GM23248 (cell line): ENCODE data around the gene FURIN. TPM values are rescaled to one million over a fixed set of nuclear protein-coding genes. Genes with fewer than 3 reads are reported as not detected.

Experiments
- DNase-seq: peaks from one replicate; pipeline ENCODE4 v3.0.0-alpha.2; 2015
- H2AFZ ChIP-seq: fragments of 200-600 bp; sonication (generic); 2 replicates; pipeline ENCODE4 v1.6.1; 2016; ENCODE audit warnings: antibody characterized with exemption
- H3F3A ChIP-seq: fragments of 200-600 bp; sonication (generic); 2 replicates; pipeline ENCODE4 v1.6.1; 2016; ENCODE audit warnings: mild to moderate bottlenecking, antibody characterized with exemption, mixed run types; ENCODE audit not compliant: insufficient read depth
- H3K27ac ChIP-seq: fragments of 200-600 bp; sonication (generic); 2 replicates; pipeline ENCODE4 v1.5.1; 2016; ENCODE audit warnings: mild to moderate bottlenecking
- H3K27me3 ChIP-seq: fragments of 200-600 bp; sonication (generic); replicated peaks from 2 replicates; pipeline ENCODE4 v1.6.1; 2016; ENCODE audit warnings: mild to moderate bottlenecking; ENCODE audit not compliant: insufficient read depth
- H3K36me3 ChIP-seq: fragments of 200-600 bp; sonication (generic); 2 replicates; pipeline ENCODE4 v1.6.1; 2016; ENCODE audit warnings: low read depth, mild to moderate bottlenecking
- H3K4me1 ChIP-seq: fragments of 200-600 bp; sonication (generic); 2 replicates; pipeline ENCODE4 v1.6.1; 2016; ENCODE audit warnings: mild to moderate bottlenecking; ENCODE audit not compliant: insufficient read depth
- H3K4me2 ChIP-seq: fragments of 200-600 bp; sonication (generic); one replicate; pipeline ENCODE4 v1.6.1; 2016; ENCODE audit warnings: mild to moderate bottlenecking; ENCODE audit not compliant: unreplicated experiment
- H3K4me3 ChIP-seq: fragments of 200-600 bp; sonication (generic); 2 replicates; pipeline ENCODE4 v1.5.1; 2016; ENCODE audit warnings: mild to moderate bottlenecking
- H3K79me2 ChIP-seq: fragments of 200-600 bp; sonication (generic); 2 replicates; pipeline ENCODE4 v1.6.1; 2016; ENCODE audit warnings: mild to moderate bottlenecking; ENCODE audit not compliant: insufficient read depth
- H3K9ac ChIP-seq: fragments of 200-600 bp; sonication (generic); 2 replicates; pipeline ENCODE4 v1.6.1; 2016; ENCODE audit warnings: mild to moderate bottlenecking
- H3K9me2 ChIP-seq: fragments of 200-600 bp; sonication (generic); 2 replicates; pipeline ENCODE4 v1.6.1; 2016; ENCODE audit warnings: mixed run types, mild to moderate bottlenecking, moderate library complexity; ENCODE audit not compliant: insufficient read depth
- H3K9me3 ChIP-seq: fragments of 200-600 bp; sonication (generic); one replicate; pipeline ENCODE4 v1.6.1; 2017; ENCODE audit warnings: low read depth
- H4K20me1 ChIP-seq: fragments of 200-600 bp; sonication (generic); 2 replicates; pipeline ENCODE4 v1.6.0; 2016; ENCODE audit not compliant: insufficient read depth
- EZH2 ChIP-seq: fragments of 200-600 bp; sonication (generic); IDR thresholded peaks from 2 replicates; pipeline ENCODE4 v1.6.1; 2018; ENCODE audit warnings: antibody characterized with exemption, mild to moderate bottlenecking; ENCODE audit not compliant: insufficient read depth, poor library complexity, severe bottlenecking
- EZH2phosphoT487 ChIP-seq: fragments of 200-600 bp; sonication (generic); IDR thresholded peaks from 2 replicates; pipeline ENCODE4 v1.6.1; 2018; ENCODE audit warnings: antibody characterized with exemption, moderate library complexity, mild to moderate bottlenecking, low read depth; ENCODE audit not compliant: insufficient read depth
- WGBS, 2 experiments: methylation state at CpG; one replicate each; pipeline ENCODE4 v1.1.6; 2015 to 2017; ENCODE audit warnings: low lambda C conversion rate in 2 of 2, low coverage in 1 of 2; ENCODE audit errors: missing lambda C conversion rate in 2 of 2; 5-methylcytosine and 5-hydroxymethylcytosine counted together
- in situ Hi-C: fragments of 300-500 bp; cut with MboI; formaldehyde crosslinking; loops from 2 replicates; pipeline ENCODE4 v1.15.0; 2020
- polyA plus RNA-seq: library from polyadenylated mRNA; unstranded; fragments of >200 nt; fragmentation: Nextera tagmentation; extraction: Ambion mirVana; gene quantifications from 2 replicates; pipeline ENCODE4 v1.2.1, GENCODE V29; 2016
- total RNA-seq: library from RNA; depleted of rRNA; stranded (reverse); fragments of >200 nt; shearing (Covaris generic); gene quantifications from 2 replicates; pipeline ENCODE4 v1.2.3, GENCODE V29; 2014

Gene FURIN
- total and polyA plus RNA-seq, 2 experiments from 2014 or later, result 13.9 to 50.8 TPM

DNA sequence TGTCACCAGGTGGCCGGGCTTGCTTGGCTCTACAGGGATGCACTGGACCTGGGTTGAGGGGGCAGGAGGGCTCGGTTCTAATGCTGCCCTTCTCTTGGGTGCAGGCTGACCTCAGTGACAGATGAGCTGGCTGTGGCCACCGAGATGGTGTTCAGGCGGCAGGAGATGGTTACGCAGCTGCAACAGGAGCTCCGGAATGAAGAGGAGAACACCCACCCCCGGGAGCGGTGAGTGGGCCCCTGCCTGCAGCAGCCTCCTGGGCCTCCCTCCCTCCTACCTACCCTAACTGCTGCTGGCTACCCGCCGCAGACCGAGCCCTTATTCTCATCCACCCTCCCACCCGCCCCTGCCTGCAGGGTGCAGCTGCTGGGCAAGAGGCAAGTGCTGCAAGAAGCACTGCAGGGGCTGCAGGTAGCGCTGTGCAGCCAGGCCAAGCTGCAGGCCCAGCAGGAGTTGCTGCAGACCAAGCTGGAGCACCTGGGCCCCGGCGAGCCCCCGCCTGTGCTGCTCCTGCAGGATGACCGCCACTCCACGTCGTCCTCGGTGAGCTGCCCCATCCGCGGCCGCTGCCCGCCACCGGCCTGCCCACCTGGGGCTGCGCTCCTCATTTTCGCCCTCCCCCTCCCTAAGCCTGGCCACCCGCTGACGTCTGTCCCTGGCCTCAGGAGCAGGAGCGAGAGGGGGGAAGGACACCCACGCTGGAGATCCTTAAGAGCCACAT lies 21.5 kb downstream of the FURIN start:
- no peak overlapping the region for H3K4me2 ChIP-seq
- H3K27me3 ChIP-seq, result no peaks in the 10 kb centered on the region
- TF ChIP-seq EZH2phosphoT487 (no peak), EZH2 (no peak)
- no peaks in the 10 kb centered on the region for H3K79me2 ChIP-seq
- no peaks in the 10 kb centered on the region for H3K9me3 ChIP-seq
- H3F3A ChIP-seq, result 0 out of 2 replicates have a peak, but pooled peaks cover 6% of the 10 kb centered on the region
- no peaks in the 10 kb centered on the region for H3K4me1 ChIP-seq
- no peak overlapping the region for H3K9ac ChIP-seq
- in situ Hi-C loops, result loop anchor here (10.0 to 25.0 kb wide), 2 partner anchors 235 to 578 kb away; no protein-coding TSS in a partner anchor
- no peak overlapping the region for H3K4me3 ChIP-seq
- H3K27ac ChIP-seq, result no peak overlapping the region
- no peaks in the 10 kb centered on the region for H3K36me3 ChIP-seq
- DNase-seq, result no peak
- no peaks in the 10 kb centered on the region for H3K9me2 ChIP-seq
- H4K20me1 ChIP-seq, result no peaks in the 10 kb centered on the region
- H2AFZ ChIP-seq, result no peak overlapping the region
- 92 to 95% methylated on average over 28 to 31 of the region's 31 CpGs for WGBS, 2 experiments

DNA sequence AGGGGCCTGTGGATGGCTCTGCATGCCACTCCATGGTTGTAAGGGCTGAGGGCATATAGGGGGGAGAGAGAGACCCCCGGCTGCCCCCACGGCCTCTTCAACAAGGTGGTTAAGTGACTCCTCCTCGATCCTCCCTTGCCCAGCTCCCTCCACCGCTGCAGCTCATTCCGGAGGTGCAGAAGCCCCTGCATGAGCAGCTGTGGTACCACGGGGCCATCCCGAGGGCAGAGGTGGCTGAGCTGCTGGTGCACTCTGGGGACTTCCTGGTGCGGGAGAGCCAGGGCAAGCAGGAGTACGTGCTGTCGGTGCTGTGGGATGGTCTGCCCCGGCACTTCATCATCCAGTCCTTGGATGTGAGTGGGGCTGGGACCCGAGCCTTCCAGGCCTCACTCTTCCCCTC lies 22.5 kb downstream of the FURIN start:
- no peaks in the 10 kb centered on the region for H3K9me3 ChIP-seq
- no peak overlapping the region for H3K27ac ChIP-seq
- no peak overlapping the region for H2AFZ ChIP-seq
- 74 to 78% methylated on average over 8 to 12 of the region's 12 CpGs for WGBS, 2 experiments
- no peaks in the 10 kb centered on the region for H3K4me1 ChIP-seq
- H3K4me3 ChIP-seq, result no peak overlapping the region
- H3K36me3 ChIP-seq, result no peaks in the 10 kb centered on the region
- H3K27me3 ChIP-seq, result no peaks in the 10 kb centered on the region
- no peaks in the 10 kb centered on the region for H3F3A ChIP-seq
- DNase-seq, result no peak
- H3K4me2 ChIP-seq, result no peak overlapping the region
- H4K20me1 ChIP-seq, result no peaks in the 10 kb centered on the region
- H3K9me2 ChIP-seq, result no peaks in the 10 kb centered on the region
- in situ Hi-C loops, result loop anchor here (25.0 kb wide), 1 partner anchor 579 kb away; no protein-coding TSS in a partner anchor
- H3K79me2 ChIP-seq, result no peaks in the 10 kb centered on the region
- no peak overlapping the region for H3K9ac ChIP-seq
- TF ChIP-seq EZH2phosphoT487 (no peak), EZH2 (no peak)

DNA sequence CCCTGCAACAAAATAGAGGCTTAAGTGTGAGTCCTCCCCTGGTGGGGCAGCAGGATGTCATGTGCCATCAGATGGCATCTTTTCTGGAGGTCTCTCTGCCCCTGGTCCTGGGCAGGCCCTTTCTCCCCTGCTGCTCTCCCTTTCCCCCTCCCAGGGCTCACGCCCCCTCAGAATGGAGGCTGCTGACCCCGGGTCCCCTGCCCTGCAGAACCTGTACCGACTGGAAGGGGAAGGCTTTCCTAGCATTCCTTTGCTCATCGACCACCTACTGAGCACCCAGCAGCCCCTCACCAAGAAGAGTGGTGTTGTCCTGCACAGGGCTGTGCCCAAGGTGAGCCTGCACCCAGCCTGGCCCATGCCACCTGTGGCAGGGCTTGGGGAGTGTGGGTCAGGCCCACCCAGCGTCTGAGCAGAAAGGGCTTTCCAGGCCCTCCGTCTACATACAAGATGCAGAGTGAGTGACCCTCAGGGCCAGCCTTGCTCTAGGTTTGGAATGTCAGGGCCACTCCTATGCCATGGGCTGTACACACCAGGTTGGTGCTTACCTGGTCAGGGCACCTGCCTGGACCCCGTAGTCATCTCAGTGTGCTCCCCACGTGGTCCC lies 23.1 kb downstream of the FURIN start:
- H3K9me2 ChIP-seq, result no peaks in the 10 kb centered on the region
- TF ChIP-seq EZH2, result no peak
- no peak for TF ChIP-seq EZH2phosphoT487
- H3K9ac ChIP-seq, result no peak overlapping the region
- no peaks in the 10 kb centered on the region for H3K27me3 ChIP-seq
- no peak overlapping the region for H3K27ac ChIP-seq
- H3K79me2 ChIP-seq, result no peaks in the 10 kb centered on the region
- no peak overlapping the region for H2AFZ ChIP-seq
- no peaks in the 10 kb centered on the region for H3K4me1 ChIP-seq
- DNase-seq, result no peak
- in situ Hi-C loops, result loop anchor here (25.0 kb wide), 1 partner anchor 579 kb away; no protein-coding TSS in a partner anchor
- H3F3A ChIP-seq, result no peaks in the 10 kb centered on the region
- no peak overlapping the region for H3K4me3 ChIP-seq
- no peaks in the 10 kb centered on the region for H4K20me1 ChIP-seq
- H3K36me3 ChIP-seq, result no peaks in the 10 kb centered on the region
- H3K4me2 ChIP-seq, result no peak overlapping the region
- 87 to 89% methylated on average over 8 of the region's 8 CpGs for WGBS, 2 experiments
- no peaks in the 10 kb centered on the region for H3K9me3 ChIP-seq

DNA sequence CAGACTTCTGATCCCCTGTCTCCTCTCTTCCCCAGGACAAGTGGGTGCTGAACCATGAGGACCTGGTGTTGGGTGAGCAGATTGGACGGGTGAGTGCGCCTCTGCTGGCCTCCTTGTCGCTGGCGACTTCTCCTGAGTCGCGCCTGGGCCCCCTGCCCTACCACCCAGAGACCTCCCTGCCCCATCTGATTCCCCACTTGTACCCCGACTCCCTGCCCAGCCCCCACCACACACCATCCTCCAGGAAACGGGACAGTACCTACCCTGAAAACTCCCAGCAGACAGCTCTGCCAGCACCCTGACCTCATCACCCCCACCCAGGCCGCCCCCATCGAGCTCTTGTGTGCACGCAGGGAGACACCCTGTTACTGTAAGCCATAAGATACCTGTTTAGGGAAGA lies 23.6 kb downstream of the FURIN start:
- Histone ChIP-seq H3K9me3 (no peaks in the 10 kb centered on the region), H3K4me2 (no peak overlapping the region), H3K27ac (no peak overlapping the region), H3K9me2 (no peaks in the 10 kb centered on the region), H3K4me1 (no peaks in the 10 kb centered on the region), H2AFZ (no peak overlapping the region), H3K9ac (no peak overlapping the region), H3K36me3 (no peaks in the 10 kb centered on the region), H3F3A (no peaks in the 10 kb centered on the region), H3K79me2 (no peaks in the 10 kb centered on the region), H3K4me3 (no peak overlapping the region), H4K20me1 (no peaks in the 10 kb centered on the region), H3K27me3 (no peaks in the 10 kb centered on the region)
- in situ Hi-C loops, result loop anchor here (25.0 kb wide), 1 partner anchor 580 kb away; no protein-coding TSS in a partner anchor
- no peak for DNase-seq
- TF ChIP-seq EZH2phosphoT487, result no peak
- TF ChIP-seq EZH2, result no peak
- 92 to 98% methylated on average over 6 to 11 of the region's 11 CpGs for WGBS, 2 experiments
